HG03354 (cell line): ENCODE data around the gene PACS1.
A peak's percentile ranks its signal among the peaks of the same experiment; 100 is the strongest.
"Not testable (repeated sequence)": the region's sequence is repeated elsewhere in the genome, so short reads cannot be mapped to it uniquely, and the experiment has no call there.

Source experiments
- ATAC-seq: cut with Tn5 transposase; IDR thresholded peaks from one replicate; pipeline ENCODE4 v1.9.1; 2021; ENCODE audit warnings: mild to moderate bottlenecking; ENCODE audit not compliant: unreplicated experiment, poor library complexity, severe bottlenecking

Gene PACS1

GRCh38 chr11:66069715-66070603, at the start of gene PACS1:
Gene PACS1 (plus strand): TSS chr11:66070272. CDS start chr11:66070487, 215 bp downstream.
- ATAC-seq: peak; percentile 59

GRCh38 chr11:66020618-66021357, 49.3 kb upstream of the PACS1 start:
- ATAC-seq: no peak

GRCh38 chr11:66022401-66023185, 47.5 kb upstream of the PACS1 start:
- peak; percentile 51 for ATAC-seq

GRCh38 chr11:66023186-66023440, 47.0 kb upstream of the PACS1 start:
- not testable (repeated sequence) for ATAC-seq

- no peak for ATAC-seq
Measured at GRCh38 chr11:66026017-66026529, 44.0 kb upstream of the PACS1 start, which contains the start of gene CATSPER1. Gene CATSPER1 (minus strand): TSS chr11:66026479. CDS start chr11:66026379, 100 bp downstream.

GRCh38 chr11:66032957-66033735, 36.9 kb upstream of the PACS1 start:
- no peak for ATAC-seq

- no peak for ATAC-seq
Measured at GRCh38 chr11:66035653-66036333, 34.3 kb upstream of the PACS1 start.

GRCh38 chr11:66036334-66036710, 33.8 kb upstream of the PACS1 start:
- no peak for ATAC-seq

GRCh38 chr11:66037327-66037726, 32.7 kb upstream of the PACS1 start:
- no peak for ATAC-seq

- ATAC-seq: no peak
Measured at GRCh38 chr11:66039765-66040164, 30.3 kb upstream of the PACS1 start.

- ATAC-seq: no peak
Measured at GRCh38 chr11:66042227-66042995, 27.7 kb upstream of the PACS1 start.

GRCh38 chr11:66042996-66043906, 26.8 kb upstream of the PACS1 start:
- ATAC-seq: no peak

- ATAC-seq: no peak
Measured at GRCh38 chr11:66044757-66045156, 25.3 kb upstream of the PACS1 start.

GRCh38 chr11:66045177-66045639, 24.9 kb upstream of the PACS1 start:
- peak; percentile 74 for ATAC-seq

GRCh38 chr11:66046901-66047300, 23.2 kb upstream of the PACS1 start:
- no peak for ATAC-seq

- no peak for ATAC-seq
Measured at GRCh38 chr11:66047541-66048365, 22.3 kb upstream of the PACS1 start.
